Stimulated activated CD4-positive, alpha-beta T cell treated with anti-CD3 and anti-CD28 coated beads, TNF-alpha, amount 100 ng/mL, for 1 hour (primary cell): ENCODE data around the gene ING2.
"Not testable (repeated sequence)": the region's sequence is repeated elsewhere in the genome, so short reads cannot be mapped to it uniquely, and the experiment has no call there.

Source experiments
- DNase-seq, 3 donors: peaks; one replicate each; pipeline ENCODE4 v3.0.0-alpha.2; 2020; ENCODE audit warnings: low read depth in 3 of 3, low spot score in 1 of 3

ING2 gene

DNA sequence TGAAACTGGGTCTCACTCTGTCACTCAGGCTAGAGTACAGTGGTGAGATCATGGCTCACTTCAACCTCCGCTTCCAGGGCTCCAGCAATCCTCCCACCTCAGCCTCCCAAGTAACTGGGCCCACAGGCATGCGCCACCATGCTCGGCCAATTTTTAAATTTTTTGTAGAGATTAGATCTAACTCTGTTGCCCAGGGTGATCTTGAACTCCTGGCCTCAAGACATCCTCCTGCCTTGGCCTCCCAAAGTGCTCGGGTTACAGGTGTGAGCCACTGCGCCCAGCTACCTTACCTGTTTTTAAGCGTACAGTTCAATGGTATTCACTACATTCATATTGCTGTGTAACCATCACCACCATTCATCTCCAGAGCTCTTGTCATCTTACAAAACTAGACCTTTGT lies 41.5 kb downstream of the ING2 start:
- DNase-seq, result no peak

DNA sequence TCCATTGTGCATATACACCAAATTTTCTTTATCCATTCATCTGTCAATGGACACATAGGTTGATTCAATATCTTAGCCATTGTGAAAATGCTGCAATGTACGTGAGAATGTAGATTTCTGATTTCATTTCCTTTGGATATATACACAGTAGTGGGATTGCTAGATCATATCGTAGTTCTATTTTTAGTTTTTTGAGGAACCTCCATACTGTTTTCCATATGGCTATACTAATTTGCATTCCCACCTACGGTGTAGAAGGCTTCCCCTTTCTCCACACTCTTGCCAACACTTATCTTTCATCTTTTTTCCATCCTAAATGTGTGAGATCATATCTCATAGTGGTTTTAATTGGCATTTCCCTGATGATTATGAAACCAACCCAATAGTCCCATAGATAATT lies 43.4 kb downstream of the ING2 start:
- no peak for DNase-seq

GRCh38 chr4:183550345-183551093 lies 45.7 kb downstream of the ING2 start:
- no peak for DNase-seq

DNA sequence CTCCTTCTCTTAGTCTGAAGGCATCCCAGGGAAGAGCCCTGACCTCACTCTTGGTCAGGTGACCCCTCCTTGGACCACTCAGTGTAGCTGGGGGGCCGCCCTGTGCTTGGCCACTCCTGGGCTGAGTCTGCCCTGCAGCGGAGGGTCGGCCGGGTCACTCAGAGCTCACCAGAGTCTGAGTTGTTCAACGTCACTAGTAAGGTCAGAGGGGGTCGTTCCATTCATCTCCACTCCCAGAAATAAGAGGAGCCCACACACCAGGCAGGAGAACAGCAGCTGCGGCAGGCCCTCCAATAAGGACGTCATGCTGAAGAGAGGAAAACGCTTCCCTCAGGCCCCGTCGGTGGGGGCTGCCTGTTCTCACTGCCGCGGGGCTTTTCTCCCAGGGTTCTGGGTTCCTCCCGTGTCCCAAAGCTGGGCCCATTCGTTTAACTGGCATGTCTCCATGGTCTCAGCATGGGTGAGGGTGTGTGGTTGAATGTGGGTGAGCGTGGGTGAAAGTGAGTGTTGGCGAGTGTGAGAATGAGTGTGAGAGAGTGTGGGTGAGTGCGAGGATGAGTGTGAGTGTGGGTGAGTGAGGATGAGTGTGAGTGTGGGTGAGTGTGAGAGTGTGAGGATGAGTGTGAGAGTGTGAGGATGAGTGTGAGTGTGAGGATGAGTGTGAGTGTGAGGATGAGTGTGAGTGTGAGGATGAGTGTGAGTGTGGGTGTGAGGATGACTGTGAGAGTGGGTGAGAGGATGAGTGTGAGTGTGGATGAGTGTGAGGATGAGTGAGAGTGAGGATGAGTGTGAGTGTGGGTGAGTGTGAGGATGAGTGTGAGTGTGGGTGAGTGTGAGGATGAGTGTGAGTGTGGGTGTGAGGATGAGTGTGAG lies 47.7 kb downstream of the ING2 start:
- DNase-seq, result no peak

- not testable (repeated sequence) for DNase-seq
These were observed 48.3 kb downstream of the ING2 start for GRCh38 chr4:183553147-183553478.

GRCh38 chr4:183553601-183554345 lies 48.9 kb downstream of the ING2 start:
- no peak for DNase-seq

GRCh38 chr4:183554346-183554686 lies 49.5 kb downstream of the ING2 start:
- DNase-seq, result no peak

- DNase-seq, result no peak
These were observed 50.2 kb downstream of the ING2 start for GRCh38 chr4:183554878-183555585.

- DNase-seq, result no peak
These were observed 52.1 kb downstream of the ING2 start for GRCh38 chr4:183556947-183557346.

- DNase-seq, result no peak
These were observed 52.8 kb downstream of the ING2 start for GRCh38 chr4:183557611-183558010.

GRCh38 chr4:183558873-183559272 lies 54.0 kb downstream of the ING2 start:
- DNase-seq, result no peak

- DNase-seq, result no peak
These were observed 57.0 kb downstream of the ING2 start for GRCh38 chr4:183561905-183562304.
